Non-pigmented ciliary epithelial cell (primary cell): ENCODE data around the gene CYP26A1.

Source experiments
- DNase-seq: peaks from one replicate; pipeline ENCODE4 v3.0.0-alpha.2; 2010; ENCODE audit warnings: low read depth

The CYP26A1 gene, protein sequence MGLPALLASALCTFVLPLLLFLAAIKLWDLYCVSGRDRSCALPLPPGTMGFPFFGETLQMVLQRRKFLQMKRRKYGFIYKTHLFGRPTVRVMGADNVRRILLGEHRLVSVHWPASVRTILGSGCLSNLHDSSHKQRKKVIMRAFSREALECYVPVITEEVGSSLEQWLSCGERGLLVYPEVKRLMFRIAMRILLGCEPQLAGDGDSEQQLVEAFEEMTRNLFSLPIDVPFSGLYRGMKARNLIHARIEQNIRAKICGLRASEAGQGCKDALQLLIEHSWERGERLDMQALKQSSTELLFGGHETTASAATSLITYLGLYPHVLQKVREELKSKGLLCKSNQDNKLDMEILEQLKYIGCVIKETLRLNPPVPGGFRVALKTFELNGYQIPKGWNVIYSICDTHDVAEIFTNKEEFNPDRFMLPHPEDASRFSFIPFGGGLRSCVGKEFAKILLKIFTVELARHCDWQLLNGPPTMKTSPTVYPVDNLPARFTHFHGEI

GRCh38 chr10:93073539-93074146 lies at the start of gene CYP26A1:
Gene CYP26A1, plus strand, starts transcription at chr10:93073893. Its CDS starts 42 bp downstream, at chr10:93073935.
- DNase-seq: no peak

DNA sequence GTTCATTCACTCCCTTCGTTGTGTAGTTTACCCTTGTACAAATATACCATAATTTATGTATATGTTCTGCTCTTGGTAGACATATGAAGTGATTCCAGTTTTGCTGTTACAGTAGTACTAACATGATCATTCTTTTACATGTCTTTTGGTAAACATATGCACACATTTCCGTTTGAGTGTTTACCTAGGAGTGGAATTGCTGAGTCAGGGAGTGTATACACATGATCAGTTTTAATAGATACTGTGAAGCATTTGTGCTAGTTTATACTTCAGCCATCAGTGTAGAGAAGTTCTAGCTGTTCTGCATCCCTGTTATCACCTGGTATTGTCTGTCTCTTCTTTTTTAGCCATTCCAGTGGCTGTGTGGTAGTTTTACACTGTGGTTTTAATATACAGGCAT lies 47.6 kb upstream of the CYP26A1 start:
- DNase-seq: no peak

DNA sequence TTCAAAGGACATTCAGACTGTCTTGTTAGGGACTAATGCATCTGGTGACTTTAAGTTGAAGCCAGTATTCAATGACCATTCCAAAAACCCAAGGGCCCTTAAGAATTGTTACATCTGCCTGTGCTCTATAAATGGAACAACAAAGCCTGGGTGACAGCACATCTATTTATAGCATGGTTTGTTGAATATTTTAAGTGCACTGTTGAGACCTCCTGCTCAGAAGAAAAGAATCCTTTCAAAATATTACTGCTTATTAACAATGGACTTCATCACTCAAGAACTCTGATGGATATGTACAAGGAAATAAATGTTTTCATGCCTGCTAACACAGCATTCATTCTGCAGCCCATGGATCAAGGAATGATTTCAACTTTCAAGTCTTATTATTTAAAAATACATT lies 46.2 kb upstream of the CYP26A1 start:
- DNase-seq: no peak

DNA sequence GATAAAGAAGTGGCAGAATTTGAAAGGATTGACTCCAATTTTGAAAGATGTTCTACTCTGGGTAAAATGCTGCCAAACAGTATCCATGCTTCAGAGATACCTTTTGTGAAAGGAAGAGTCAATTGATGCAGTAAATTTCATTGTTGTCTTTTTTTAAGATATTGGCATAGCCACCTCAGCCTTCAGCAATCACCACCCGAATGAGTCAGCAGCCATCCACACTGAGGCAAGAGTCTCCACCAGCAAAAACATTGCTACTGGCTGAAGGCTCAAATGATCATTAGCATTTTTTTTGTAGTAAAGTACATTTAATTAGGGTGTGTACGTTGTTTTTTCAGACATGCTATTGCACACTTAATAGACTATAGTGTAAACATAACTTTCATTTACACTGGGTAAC lies 44.8 kb upstream of the CYP26A1 start:
- DNase-seq: no peak

- DNase-seq: peak; percentile 61
Observed at GRCh38 chr10:93030409-93030808, 43.3 kb upstream of the CYP26A1 start.

- no peak for DNase-seq
Observed at GRCh38 chr10:93032105-93032808, 41.4 kb upstream of the CYP26A1 start.

GRCh38 chr10:93032809-93033137 lies 40.9 kb upstream of the CYP26A1 start:
- no peak for DNase-seq

DNA sequence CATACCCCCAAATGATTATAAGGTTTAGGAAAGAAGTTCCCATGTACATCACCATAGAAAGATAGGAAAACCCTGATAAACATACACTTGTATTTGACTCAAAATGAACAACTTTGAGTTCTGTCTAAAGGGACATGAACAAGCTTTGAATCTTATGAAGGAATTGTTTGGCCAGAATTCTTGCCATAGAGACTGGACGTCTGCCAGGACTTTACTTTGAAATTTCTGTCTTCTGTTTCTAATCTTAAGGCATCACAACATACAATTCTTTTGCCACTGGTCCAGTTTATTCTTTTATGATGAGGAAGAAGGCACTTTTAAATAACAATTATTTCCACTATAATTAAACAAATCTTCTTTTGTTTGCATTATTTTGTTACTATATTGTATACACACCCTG lies 39.3 kb upstream of the CYP26A1 start:
- no peak for DNase-seq

GRCh38 chr10:93039110-93039509 lies 34.6 kb upstream of the CYP26A1 start:
- DNase-seq: no peak

DNA sequence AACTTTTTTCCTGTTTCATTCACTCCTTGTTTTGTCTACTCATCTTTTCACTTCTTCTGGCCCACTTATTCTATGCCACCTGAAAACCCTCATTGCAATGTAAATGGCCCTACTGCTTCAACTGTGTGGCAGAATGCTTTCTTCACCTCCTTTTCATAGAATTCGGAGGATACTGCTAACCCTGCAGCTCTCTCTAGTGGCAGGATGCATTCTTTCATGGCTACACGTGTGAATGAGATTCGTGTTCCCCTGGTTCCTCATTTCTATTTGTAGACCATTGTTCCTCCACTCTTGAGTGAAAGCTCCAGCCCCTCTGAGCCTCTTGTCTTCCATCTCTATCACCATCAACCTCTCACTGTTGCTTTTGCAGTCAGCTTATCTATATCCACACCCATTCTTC lies 34.0 kb upstream of the CYP26A1 start:
- no peak for DNase-seq

DNA sequence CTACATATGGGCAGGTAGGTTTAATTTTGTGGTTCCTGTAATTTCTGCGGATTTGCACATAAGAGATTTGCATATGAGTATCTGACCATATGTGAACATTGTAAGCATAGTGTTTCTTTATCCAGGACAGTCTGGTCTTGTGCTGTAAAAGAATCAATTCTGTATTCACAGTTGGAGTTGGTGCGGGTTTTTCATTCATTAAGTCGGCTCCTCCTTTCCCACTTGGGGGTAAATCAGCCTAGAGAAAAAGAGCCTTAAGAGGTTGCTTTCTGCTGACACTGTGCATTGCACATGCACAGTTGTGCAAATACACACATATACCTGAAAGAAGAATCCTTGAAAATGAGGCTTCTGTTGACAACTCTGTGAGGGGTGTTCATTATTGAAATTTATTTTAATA lies 19.2 kb upstream of the CYP26A1 start:
- DNase-seq: no peak

GRCh38 chr10:93058139-93058538 lies 15.6 kb upstream of the CYP26A1 start:
- no peak for DNase-seq

- no peak for DNase-seq
Observed at GRCh38 chr10:93059975-93060886, 13.5 kb upstream of the CYP26A1 start, which contains the start of gene CYP26C1. Gene CYP26C1, plus strand, starts transcription at chr10:93060798. Its CDS starts 466 bp downstream, at chr10:93061264.

DNA sequence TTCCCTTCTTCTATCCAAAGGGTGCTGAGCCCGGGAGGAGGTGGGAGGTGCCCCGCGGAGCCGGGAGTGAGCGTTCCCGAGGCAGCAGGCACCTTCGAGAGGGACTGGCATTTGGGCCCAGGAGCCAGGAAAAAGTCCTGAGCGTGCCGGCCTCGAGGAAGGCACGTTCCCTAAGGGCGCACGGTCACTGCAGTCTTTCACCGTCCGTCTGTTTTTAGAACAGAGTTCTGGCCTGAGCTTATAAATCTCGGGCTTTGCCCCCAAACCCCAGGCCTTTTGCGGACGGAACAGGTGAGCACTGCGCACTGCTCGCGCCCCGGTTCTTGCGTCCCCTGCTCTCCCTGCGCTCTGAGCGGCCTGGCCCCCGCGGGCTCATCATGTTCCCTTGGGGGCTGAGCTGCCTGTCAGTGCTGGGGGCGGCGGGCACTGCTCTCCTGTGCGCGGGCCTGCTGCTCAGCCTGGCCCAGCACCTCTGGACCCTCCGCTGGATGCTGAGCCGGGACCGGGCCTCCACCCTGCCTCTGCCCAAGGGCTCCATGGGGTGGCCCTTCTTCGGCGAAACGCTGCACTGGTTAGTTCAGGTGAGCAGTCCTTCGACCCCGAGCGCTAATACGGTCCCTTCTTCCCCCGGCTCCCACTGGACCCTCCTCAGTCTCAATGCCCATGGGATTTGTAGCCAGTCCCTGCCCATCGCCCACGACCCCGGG lies 12.7 kb upstream of the CYP26A1 start:
- DNase-seq: no peak

GRCh38 chr10:93061594-93062513 lies 11.8 kb upstream of the CYP26A1 start:
- no peak for DNase-seq

GRCh38 chr10:93062514-93063143 lies 11.1 kb upstream of the CYP26A1 start:
- DNase-seq: no peak

DNA sequence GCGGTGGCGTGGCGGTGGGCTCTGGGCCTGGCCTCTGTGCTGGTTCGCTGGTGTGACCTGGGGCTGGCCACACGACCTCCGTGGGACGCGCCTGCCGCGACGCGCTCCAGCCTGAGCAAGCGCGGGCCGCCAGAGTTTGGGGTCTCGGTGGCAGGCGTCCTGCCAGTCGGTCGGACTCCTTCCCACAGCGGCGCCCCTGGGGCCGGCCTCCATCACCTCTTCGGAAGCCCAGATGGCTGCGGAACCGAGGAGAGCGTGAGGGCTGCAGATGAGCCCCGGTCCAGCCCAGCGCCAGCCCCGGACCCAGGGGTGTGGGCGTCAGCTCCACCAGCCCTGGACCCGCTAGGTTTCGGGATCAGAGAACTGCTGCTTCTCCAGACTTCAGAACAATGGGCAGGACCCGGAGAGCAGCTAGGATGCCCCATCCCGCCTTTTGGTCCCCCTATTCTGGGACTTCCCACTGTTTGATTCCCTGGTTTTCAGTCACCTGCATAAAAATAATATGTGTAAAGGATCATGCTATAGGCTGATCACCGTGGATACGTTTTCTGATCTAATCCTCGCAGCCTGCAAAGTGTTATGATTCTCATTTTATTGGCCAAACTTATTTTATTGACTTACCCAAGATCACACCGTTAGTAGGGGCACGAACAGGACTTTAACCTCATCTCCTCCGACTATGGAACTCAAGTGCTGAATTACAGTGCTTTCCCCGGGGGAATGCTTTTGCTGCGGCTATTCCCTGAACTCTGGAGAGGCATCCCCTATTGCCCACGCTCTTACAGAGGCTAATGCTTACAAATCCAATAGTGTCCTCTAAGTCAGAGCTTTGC lies 10.3 kb upstream of the CYP26A1 start:
- DNase-seq: no peak

GRCh38 chr10:93063977-93064660 lies 9.6 kb upstream of the CYP26A1 start:
- no peak for DNase-seq
